HepG2 (cell line): ENCODE results near the gene DDAH2. TPM values are rescaled to one million over a fixed set of nuclear protein-coding genes. Genes with fewer than 3 reads are reported as not detected.

Experiments
- ARID2 ChIP-seq: sonication (generic); formaldehyde crosslinking; IDR thresholded peaks from 2 replicates; pipeline ENCODE4 v1.8.1; 2022; ENCODE audit warnings: mild to moderate bottlenecking, missing genetic modification reagents, borderline replicate concordance
- BRCA1 ChIP-seq: sonication (generic); formaldehyde crosslinking; IDR thresholded peaks from 2 replicates; pipeline ENCODE4 v1.4.0; 2020; ENCODE audit warnings: missing genetic modification reagents
- EEA1 ChIP-seq: sonication (generic); formaldehyde crosslinking; IDR thresholded peaks from 2 replicates; pipeline ENCODE4 v1.5.1; 2020; ENCODE audit warnings: mild to moderate bottlenecking, missing genetic modification reagents, borderline replicate concordance
- MATR3 ChIP-seq: sonication (generic); formaldehyde crosslinking; IDR thresholded peaks from 2 replicates; pipeline ENCODE4 v1.4.0; 2020; ENCODE audit warnings: missing genetic modification reagents
- NFIB ChIP-seq: sonication (generic); formaldehyde crosslinking; IDR thresholded peaks from 2 replicates; pipeline ENCODE4 v1.9.0; 2021; ENCODE audit warnings: missing genetic modification reagents, mild to moderate bottlenecking, borderline replicate concordance
- NFRKB ChIP-seq: fragments of 450-650 bp; IDR thresholded peaks from 2 replicates; pipeline ENCODE4 v1.6.1; 2017
- STAT5B ChIP-seq: sonication (generic); formaldehyde crosslinking; IDR thresholded peaks from 2 replicates; pipeline ENCODE4 v1.4.0; 2020; ENCODE audit warnings: missing genetic modification reagents
- THAP7 ChIP-seq: sonication (generic); formaldehyde crosslinking; IDR thresholded peaks from 2 replicates; pipeline ENCODE4 v1.8.1; 2023; ENCODE audit warnings: mild to moderate bottlenecking, missing genetic modification reagents
- THRA ChIP-seq: sonication (generic); formaldehyde crosslinking; IDR thresholded peaks from 2 replicates; pipeline ENCODE4 v1.4.0; 2020; ENCODE audit warnings: missing genetic modification reagents, borderline replicate concordance
- YEATS2 ChIP-seq: sonication (generic); formaldehyde crosslinking; IDR thresholded peaks from 2 replicates; pipeline ENCODE4 v1.4.0; 2020; ENCODE audit warnings: missing genetic modification reagents, borderline replicate concordance
- ZFP41 ChIP-seq: sonication (generic); formaldehyde crosslinking; IDR thresholded peaks from 2 replicates; pipeline ENCODE4 v1.4.0; 2020; ENCODE audit warnings: mild to moderate bottlenecking, missing genetic modification reagents, borderline replicate concordance
- ZNF264 ChIP-seq: sonication (generic); formaldehyde crosslinking; IDR thresholded peaks from 2 replicates; pipeline ENCODE4 v1.4.0; 2020; ENCODE audit warnings: missing genetic modification reagents
- ZNF281 ChIP-seq: sonication (generic); formaldehyde crosslinking; IDR thresholded peaks from 2 replicates; pipeline ENCODE4 v1.4.0; 2020; ENCODE audit warnings: missing genetic modification reagents, borderline replicate concordance
- ZNF383 ChIP-seq: sonication (generic); formaldehyde crosslinking; IDR thresholded peaks from 2 replicates; pipeline ENCODE4 v1.4.0; 2020; ENCODE audit warnings: missing genetic modification reagents, mild to moderate bottlenecking, borderline replicate concordance
- ZNF431 ChIP-seq: sonication (generic); formaldehyde crosslinking; IDR thresholded peaks from 2 replicates; pipeline ENCODE4 v1.9.0; 2022; ENCODE audit warnings: missing genetic modification reagents, low read depth, mild to moderate bottlenecking, borderline replicate concordance
- ZNF878 ChIP-seq: sonication (generic); formaldehyde crosslinking; IDR thresholded peaks from 2 replicates; pipeline ENCODE4 v1.8.1; 2023; ENCODE audit warnings: mild to moderate bottlenecking, missing genetic modification reagents, moderate library complexity
- ZSCAN29 ChIP-seq: sonication (generic); formaldehyde crosslinking; conservative IDR thresholded peaks from 2 replicates; pipeline ENCODE4 v1.4.0; 2020; ENCODE audit warnings: mild to moderate bottlenecking, missing genetic modification reagents
- polyA plus RNA-seq, 8 experiments: library from polyadenylated mRNA; depleted of rRNA in 3 of 8; stranded (reverse) in 7 of 8; unstranded in 1 of 8; fragments of >200 nt; fragmentation: Illumina TruSeq in 4 of 8; extraction: Trizol in 4 of 8; gene quantifications; 2 replicates each; pipeline versions ENCODE4 v1.2.1 to v1.2.3, GENCODE V29; 2011 to 2016; ENCODE audit warnings: low read depth in 4 of 8, missing spikeins in 1 of 8, mixed read lengths in 1 of 8; ENCODE audit not compliant: insufficient read depth in 1 of 8
- total RNA-seq, 5 experiments: library from RNA; depleted of rRNA; stranded (reverse); fragments of >200 nt; fragmentation: Illumina TruSeq; extraction: Trizol; gene quantifications; 2 replicates each; pipeline ENCODE4 v1.2.3, GENCODE V29; 2016; ENCODE audit warnings: low read depth in 1 of 5
- TF ChIP-seq, protein P1 (sequence below): sonication (generic); formaldehyde crosslinking; IDR thresholded peaks from 2 replicates; pipeline ENCODE4 v1.4.0; 2020; ENCODE audit warnings: missing genetic modification reagents
- TF ChIP-seq, protein P2 (sequence below): sonication (generic); formaldehyde crosslinking; IDR thresholded peaks from 2 replicates; pipeline ENCODE4 v1.4.0; 2020; ENCODE audit warnings: missing genetic modification reagents

The DDAH2 gene
- total and polyA plus RNA-seq, 2 of the 13 experiments (the other 11 are each of a cell fraction or from before 2014, with no cell fraction given) = 16.4 to 21.1 TPM

DNA sequence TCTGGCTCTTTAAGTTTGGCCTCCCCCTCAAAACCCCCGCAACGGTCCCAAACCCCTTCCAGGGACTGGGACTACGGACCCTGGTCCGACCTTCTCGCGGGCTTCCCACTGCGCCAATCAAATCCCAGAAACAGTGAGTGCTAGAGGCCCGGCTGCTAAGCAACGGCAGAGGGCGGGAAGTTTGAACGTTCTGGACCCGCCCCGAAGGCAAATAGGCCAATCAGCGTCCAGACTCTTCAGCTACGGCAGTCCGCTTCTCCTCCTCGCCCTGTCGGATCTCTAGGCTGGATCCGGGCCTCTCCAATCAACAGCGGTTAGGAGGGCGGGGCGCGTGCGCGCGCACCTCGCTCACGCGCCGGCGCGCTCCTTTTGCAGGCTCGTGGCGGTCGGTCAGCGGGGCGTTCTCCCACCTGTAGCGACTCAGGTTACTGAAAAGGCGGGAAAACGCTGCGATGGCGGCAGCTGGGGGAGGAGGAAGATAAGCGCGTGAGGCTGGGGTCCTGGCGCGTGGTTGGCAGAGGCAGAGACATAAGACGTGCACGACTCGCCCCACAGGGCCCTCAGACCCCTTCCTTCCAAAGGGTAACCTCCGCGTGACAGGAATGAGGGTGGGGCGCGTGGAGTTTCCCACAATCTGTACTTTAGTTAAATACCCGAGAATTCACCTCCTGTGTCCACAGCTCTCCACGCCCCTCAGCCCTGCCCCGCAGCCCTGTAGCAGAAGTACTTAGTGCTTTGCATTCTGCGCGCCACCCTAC is 10.7 kb upstream of the DDAH2 start, which contains the start of gene MSH5 (continued):
- TF ChIP-seq, protein P1, sequence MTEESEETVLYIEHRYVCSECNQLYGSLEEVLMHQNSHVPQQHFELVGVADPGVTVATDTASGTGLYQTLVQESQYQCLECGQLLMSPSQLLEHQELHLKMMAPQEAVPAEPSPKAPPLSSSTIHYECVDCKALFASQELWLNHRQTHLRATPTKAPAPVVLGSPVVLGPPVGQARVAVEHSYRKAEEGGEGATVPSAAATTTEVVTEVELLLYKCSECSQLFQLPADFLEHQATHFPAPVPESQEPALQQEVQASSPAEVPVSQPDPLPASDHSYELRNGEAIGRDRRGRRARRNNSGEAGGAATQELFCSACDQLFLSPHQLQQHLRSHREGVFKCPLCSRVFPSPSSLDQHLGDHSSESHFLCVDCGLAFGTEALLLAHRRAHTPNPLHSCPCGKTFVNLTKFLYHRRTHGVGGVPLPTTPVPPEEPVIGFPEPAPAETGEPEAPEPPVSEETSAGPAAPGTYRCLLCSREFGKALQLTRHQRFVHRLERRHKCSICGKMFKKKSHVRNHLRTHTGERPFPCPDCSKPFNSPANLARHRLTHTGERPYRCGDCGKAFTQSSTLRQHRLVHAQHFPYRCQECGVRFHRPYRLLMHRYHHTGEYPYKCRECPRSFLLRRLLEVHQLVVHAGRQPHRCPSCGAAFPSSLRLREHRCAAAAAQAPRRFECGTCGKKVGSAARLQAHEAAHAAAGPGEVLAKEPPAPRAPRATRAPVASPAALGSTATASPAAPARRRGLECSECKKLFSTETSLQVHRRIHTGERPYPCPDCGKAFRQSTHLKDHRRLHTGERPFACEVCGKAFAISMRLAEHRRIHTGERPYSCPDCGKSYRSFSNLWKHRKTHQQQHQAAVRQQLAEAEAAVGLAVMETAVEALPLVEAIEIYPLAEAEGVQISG = peak; percentile 82
- TF ChIP-seq ZFP41 (CRISPR knock-in tag) (peak; percentile 98), MATR3 (no peak), ZNF878 (CRISPR knock-in tag) (peak; percentile 100), NFRKB (no peak), ZNF264 (CRISPR knock-in tag) (no peak; the same call in 1 of the 2 replicates), EEA1 (CRISPR knock-in tag) (peak; percentile 93; the same call in 1 of the 2 replicates), THRA (no peak; the same call in 1 of the 2 replicates), STAT5B (CRISPR knock-in tag) (peak; percentile 91), ARID2 (CRISPR knock-in tag) (peak; percentile 99), ZSCAN29 (0 out of 2 replicates have a peak, but pooled peaks have one; percentile 42), YEATS2 (CRISPR knock-in tag) (peak; percentile 88), BRCA1 (CRISPR knock-in tag) (no peak), ZNF281 (CRISPR knock-in tag) (peak; percentile 43; the same call in 1 of the 2 replicates), NFIB (CRISPR knock-in tag) (peak; percentile 99), THAP7 (CRISPR knock-in tag) (peak; percentile 73; the same call in 1 of the 2 replicates), ZNF383 (CRISPR knock-in tag) (no peak), ZNF431 (CRISPR knock-in tag) (no peak; the same call in 1 of the 2 replicates)
- TF ChIP-seq, protein P2, sequence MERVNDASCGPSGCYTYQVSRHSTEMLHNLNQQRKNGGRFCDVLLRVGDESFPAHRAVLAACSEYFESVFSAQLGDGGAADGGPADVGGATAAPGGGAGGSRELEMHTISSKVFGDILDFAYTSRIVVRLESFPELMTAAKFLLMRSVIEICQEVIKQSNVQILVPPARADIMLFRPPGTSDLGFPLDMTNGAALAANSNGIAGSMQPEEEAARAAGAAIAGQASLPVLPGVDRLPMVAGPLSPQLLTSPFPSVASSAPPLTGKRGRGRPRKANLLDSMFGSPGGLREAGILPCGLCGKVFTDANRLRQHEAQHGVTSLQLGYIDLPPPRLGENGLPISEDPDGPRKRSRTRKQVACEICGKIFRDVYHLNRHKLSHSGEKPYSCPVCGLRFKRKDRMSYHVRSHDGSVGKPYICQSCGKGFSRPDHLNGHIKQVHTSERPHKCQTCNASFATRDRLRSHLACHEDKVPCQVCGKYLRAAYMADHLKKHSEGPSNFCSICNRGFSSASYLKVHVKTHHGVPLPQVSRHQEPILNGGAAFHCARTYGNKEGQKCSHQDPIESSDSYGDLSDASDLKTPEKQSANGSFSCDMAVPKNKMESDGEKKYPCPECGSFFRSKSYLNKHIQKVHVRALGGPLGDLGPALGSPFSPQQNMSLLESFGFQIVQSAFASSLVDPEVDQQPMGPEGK (CRISPR knock-in tag) = peak; percentile 97
